Fibroblast of gingiva (primary cell): ENCODE results near the gene RASSF5.

ENCODE experiments used
- DNase-seq: peaks from one replicate; pipeline ENCODE4 v3.0.0-alpha.2; 2011; ENCODE audit warnings: low read depth

Gene RASSF5

GRCh38 chr1:206497363-206497762, 10.0 kb upstream of the RASSF5 start:
- no peak for DNase-seq

- DNase-seq: no peak
Measured at GRCh38 chr1:206497774-206498173, 9.6 kb upstream of the RASSF5 start.

GRCh38 chr1:206498685-206499084, 8.6 kb upstream of the RASSF5 start:
- DNase-seq: no peak

- no peak for DNase-seq
Measured at GRCh38 chr1:206500046-206500445, 7.3 kb upstream of the RASSF5 start.

- no peak for DNase-seq
Measured at GRCh38 chr1:206501881-206502280, 5.5 kb upstream of the RASSF5 start.

GRCh38 chr1:206502403-206502802, 4.9 kb upstream of the RASSF5 start:
- no peak for DNase-seq

- no peak for DNase-seq
Measured at GRCh38 chr1:206502812-206503211, 4.5 kb upstream of the RASSF5 start.

GRCh38 chr1:206503591-206504362, 3.6 kb upstream of the RASSF5 start:
- peak; percentile 86 for DNase-seq

GRCh38 chr1:206504363-206504713, 3.0 kb upstream of the RASSF5 start:
- no peak for DNase-seq

GRCh38 chr1:206505702-206506355, 1.5 kb upstream of the RASSF5 start:
- DNase-seq: peak; percentile 37

GRCh38 chr1:206506405-206507283, 687 bp upstream of the RASSF5 start:
- DNase-seq: no peak

- no peak for DNase-seq
Measured at GRCh38 chr1:206508130-206508889, 979 bp downstream of the RASSF5 start.

GRCh38 chr1:206508956-206509355, 1.6 kb downstream of the RASSF5 start:
- DNase-seq: peak; percentile 40

- no peak for DNase-seq
Measured at GRCh38 chr1:206509612-206510257, 2.4 kb downstream of the RASSF5 start.

GRCh38 chr1:206510371-206510770, 3.0 kb downstream of the RASSF5 start:
- DNase-seq: no peak

- no peak for DNase-seq
Measured at GRCh38 chr1:206511362-206512057, 4.2 kb downstream of the RASSF5 start.

- no peak for DNase-seq
Measured at GRCh38 chr1:206512058-206512850, 4.9 kb downstream of the RASSF5 start.

- no peak for DNase-seq
Measured at GRCh38 chr1:206512851-206513180, 5.5 kb downstream of the RASSF5 start.

- peak; percentile 74 for DNase-seq
Measured at GRCh38 chr1:206513312-206514111, 6.2 kb downstream of the RASSF5 start.
